ENCODE data around the gene RNF157. TPM values are rescaled to one million over a fixed set of nuclear protein-coding genes. Genes with fewer than 3 reads are reported as not detected.

The RNF157 gene
- total and polyA plus RNA-seq, 10 of the 15 experiments (the other 5 are each of a cell fraction or from before 2014, with no cell fraction given), result 1.4 to 15.9 (median 9.6) TPM

GRCh38 chr17:76236603-76237002 lies 3.7 kb downstream of the RNF157 start:
- Histone ChIP-seq H2AFZ (ENCODE audit: control insufficient read depth, low read depth, low read length) (no peak overlapping the region), H3K4me2 (ENCODE audit: control insufficient read depth, insufficient read depth) (no peak overlapping the region), H3K27me3 (replicated peaks in 1 of 2; ENCODE audit: control insufficient read depth in 2 of 2, insufficient read depth in 2 of 2, low read length in 1 of 2) (peaks cover 0 to 3% of the 10 kb centered on the region in 2 experiments; a peak in 2 of 4 replicates), H3K4me3 (no peak overlapping the region), H3K9me3 (replicated peaks; ENCODE audit: control insufficient read depth, insufficient read depth, low read length) (no peaks in the 10 kb centered on the region), H3K9ac (ENCODE audit: control insufficient read depth, insufficient read depth, low read length) (no peak overlapping the region), H3K36me3 (ENCODE audit: control insufficient read depth in 2 of 2, insufficient read depth in 2 of 2, low read length in 1 of 2) (no peaks in the 10 kb centered on the region), H3K4me1 (ENCODE audit: control insufficient read depth, insufficient read depth, low read length) (peaks cover 15% of the 10 kb centered on the region), H3K27ac (ENCODE audit: control insufficient read depth, insufficient read depth) (no peak overlapping the region), H4K20me1 (ENCODE audit: control insufficient read depth, insufficient read depth) (no peaks in the 10 kb centered on the region), H3K79me2 (ENCODE audit: control insufficient read depth, insufficient read depth, low read length) (no peaks in the 10 kb centered on the region)
- ChIA-PET SMC1A (ENCODE audit: uncharacterized antibody, unreplicated experiment) (interaction anchor here (1.2 to 4.9 kb wide), 8 partner anchors 10 to 53 kb away, joined by 3 to 61 read pairs (median 8); partner anchors contain the start of gene UBALD2), POLR2A (interaction anchor here (1.0 to 2.4 kb wide), 4 partner anchors 9 to 51 kb away, joined by 4 to 21 read pairs (median 4); partner anchors contain the start of gene UBALD2), CTCF (interaction anchor here (0.5 to 1.8 kb wide), 4 partner anchors 27 to 1901 kb away, joined by 3 read pairs; no protein-coding TSS in a partner anchor), RAD21 (ENCODE audit: unreplicated experiment) (interaction anchor here (1.2 to 2.4 kb wide), 5 partner anchors 10 to 57 kb away, joined by 3 to 14 read pairs (median 6); no protein-coding TSS in a partner anchor)
- FAIRE-seq (no peak), DNase-seq (ENCODE audit: low read depth, low spot score) (no peak), ATAC-seq (no peak)
- in situ Hi-C loops (cut with MboI), result no loop called here
- BruUV-seq (replicated peaks), result no TSS peak
- TF ChIP-seq MYB (IDR thresholded peaks at IDR 0.05; ENCODE audit: borderline replicate concordance, low read depth, low read length) (no peak), BACH1 (IDR thresholded peaks at IDR 0.05; ENCODE audit: borderline replicate concordance) (no peak), IKZF2 (IDR thresholded peaks at IDR 0.05) (no peak), TCF3 (IDR thresholded peaks at IDR 0.05; ENCODE audit: borderline replicate concordance, insufficient read depth, low read depth, low read length) (no peak), NFYB (IDR thresholded peaks at IDR 0.05; ENCODE audit: insufficient read depth, low read depth, low read length) (no peak), NFYA (IDR thresholded peaks at IDR 0.05; ENCODE audit: borderline replicate concordance, low read depth, low read length) (no peak)
- intact Hi-C loops (cut with micrococcal nuclease; ENCODE audit: unreplicated experiment), result loop anchor here (5.0 kb wide), 1 partner anchor 44 kb away; no protein-coding TSS in a partner anchor

- Histone ChIP-seq H3K27me3 (replicated peaks in 1 of 2; ENCODE audit: control insufficient read depth in 2 of 2, insufficient read depth in 2 of 2, low read length in 1 of 2) (peaks cover 0 to 2% of the 10 kb centered on the region in 2 experiments; a peak in 2 of 4 replicates), H3K4me3 (no peak overlapping the region), H4K20me1 (ENCODE audit: control insufficient read depth, insufficient read depth) (no peaks in the 10 kb centered on the region), H2AFZ (ENCODE audit: control insufficient read depth, low read depth, low read length) (no peak overlapping the region), H3K4me2 (ENCODE audit: control insufficient read depth, insufficient read depth) (no peak overlapping the region), H3K79me2 (ENCODE audit: control insufficient read depth, insufficient read depth, low read length) (no peaks in the 10 kb centered on the region), H3K36me3 (ENCODE audit: control insufficient read depth in 2 of 2, insufficient read depth in 2 of 2, low read length in 1 of 2) (no peaks in the 10 kb centered on the region), H3K9ac (ENCODE audit: control insufficient read depth, insufficient read depth, low read length) (no peak overlapping the region), H3K4me1 (ENCODE audit: control insufficient read depth, insufficient read depth, low read length) (peaks cover 14% of the 10 kb centered on the region), H3K9me3 (replicated peaks; ENCODE audit: control insufficient read depth, insufficient read depth, low read length) (no peaks in the 10 kb centered on the region), H3K27ac (ENCODE audit: control insufficient read depth, insufficient read depth) (no peak overlapping the region)
- TF ChIP-seq CUX1 (IDR thresholded peaks at IDR 0.05; ENCODE audit: insufficient replicate concordance, low read depth, low read length), result no peak
- TF ChIP-seq NR2F1 (conservative IDR thresholded peaks at IDR 0.05), result no peak
- no peak for TF ChIP-seq FOS (IDR thresholded peaks at IDR 0.05; ENCODE audit: borderline replicate concordance, extremely low read depth, insufficient read length)
- RAD21 ChIA-PET (ENCODE audit: unreplicated experiment), result interaction anchor here (1.0 to 1.8 kb wide), 4 partner anchors 10 to 28 kb away, joined by 3 to 6 read pairs (median 4); no protein-coding TSS in a partner anchor
- DNase-seq (ENCODE audit: low read depth, low spot score) (no peak), FAIRE-seq (no peak), ATAC-seq (no peak)
- POLR2A ChIA-PET, result interaction anchor here (1.0 to 1.6 kb wide), 3 partner anchors 10 to 50 kb away, joined by 4 to 5 read pairs (median 4); no protein-coding TSS in a partner anchor
- SMC1A ChIA-PET (ENCODE audit: uncharacterized antibody, unreplicated experiment), result interaction anchor here (0.6 to 4.9 kb wide), 11 partner anchors 10 to 56 kb away, joined by 3 to 61 read pairs (median 4); partner anchors contain the start of gene UBALD2
- in situ Hi-C loops (cut with MboI) (no loop called here), intact Hi-C loops (cut with micrococcal nuclease; ENCODE audit: unreplicated experiment) (loop anchor here (5.0 kb wide), 1 partner anchor 44 kb away; no protein-coding TSS in a partner anchor)
- WGBS (ENCODE audit: insufficient coverage, insufficient replicate concordance, low lambda C conversion rate, missing lambda C conversion rate), result 98% methylated on average over 2 of the region's 2 CpGs
- CTCF ChIA-PET, result interaction anchor here (0.5 to 1.8 kb wide), 3 partner anchors 8 to 1902 kb away, joined by 3 to 5 read pairs (median 3); no protein-coding TSS in a partner anchor
- no TSS peak for BruUV-seq (replicated peaks)
Observed at GRCh38 chr17:76235883-76236282, 4.4 kb downstream of the RNF157 start.

Data from GM12878 (cell line).